Omental fat pad (tissue), 4 donors: ENCODE data around the gene ERC2. TPM values are rescaled to one million over a fixed set of nuclear protein-coding genes. Genes with fewer than 3 reads are reported as not detected.

Source experiments
- ATAC-seq: fragments of 150-250 bp; one replicate; pipeline ENCODE4 v1.9.1; 2016; ENCODE audit warnings: mild to moderate bottlenecking, moderate library complexity; ENCODE audit not compliant: low FRiP score
- DNase-seq: peaks from one replicate; pipeline ENCODE4 v3.0.0-alpha.2; 2019; ENCODE audit warnings: low spot score
- CTCF ChIP-seq, 3 donors: fragments of 450-650 bp; IDR thresholded peaks; one replicate each; pipeline ENCODE4 v1.5.1; 2016 to 2017; ENCODE audit warnings: antibody characterized with exemption in 3 of 3, mild to moderate bottlenecking in 3 of 3, moderate library complexity in 2 of 3
- total RNA-seq, 4 donors: library from RNA; depleted of rRNA; stranded (reverse); fragments of >200 nt; gene quantifications; one replicate each; pipeline ENCODE4 v1.1.0, GENCODE V29; 2016

ERC2 gene
- total RNA-seq, 4 donors from 2014 or later, result 0.75 to 4.2 (median 2.3) TPM; not detected in 1

- no peak for TF ChIP-seq CTCF (IDR thresholded peaks at IDR 0.05)
- no peak for ATAC-seq
Measured at GRCh38 chr3:56219894-56220805, 248.1 kb downstream of the ERC2 start.

GRCh38 chr3:56209982-56210751, 258.1 kb downstream of the ERC2 start:
- no peak for TF ChIP-seq CTCF (IDR thresholded peaks at IDR 0.05)
- DNase-seq, result no peak
- no peak for ATAC-seq

More at GRCh38 chr3:56219894-56220805, 248.1 kb downstream of the ERC2 start:
- no peak for DNase-seq

- DNase-seq (no peak), ATAC-seq (no peak)
- TF ChIP-seq CTCF (IDR thresholded peaks at IDR 0.05), result no peak
Measured at GRCh38 chr3:56207922-56208321, 260.3 kb downstream of the ERC2 start.

DNA sequence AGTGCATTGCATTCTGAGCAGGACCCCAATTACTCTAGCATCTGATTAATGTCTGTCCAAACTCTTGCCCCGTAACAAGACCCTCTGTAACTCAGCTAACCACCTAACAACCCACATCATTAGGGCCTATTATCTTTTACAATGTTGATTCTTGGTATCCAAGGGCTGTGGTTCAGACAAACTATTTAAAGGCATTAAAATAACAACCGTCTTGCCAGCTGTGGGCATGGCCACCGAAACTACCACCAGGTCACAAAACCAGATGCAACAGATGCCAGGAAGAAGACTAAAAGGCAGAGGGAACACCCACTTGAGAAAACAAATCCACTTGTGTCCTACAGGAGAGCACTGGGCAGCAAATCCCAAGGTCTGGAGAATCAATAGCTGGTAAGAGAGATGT, 262.9 kb downstream of the ERC2 start:
- DNase-seq (no peak), ATAC-seq (no peak)
- no peak for TF ChIP-seq CTCF (IDR thresholded peaks at IDR 0.05)

DNA sequence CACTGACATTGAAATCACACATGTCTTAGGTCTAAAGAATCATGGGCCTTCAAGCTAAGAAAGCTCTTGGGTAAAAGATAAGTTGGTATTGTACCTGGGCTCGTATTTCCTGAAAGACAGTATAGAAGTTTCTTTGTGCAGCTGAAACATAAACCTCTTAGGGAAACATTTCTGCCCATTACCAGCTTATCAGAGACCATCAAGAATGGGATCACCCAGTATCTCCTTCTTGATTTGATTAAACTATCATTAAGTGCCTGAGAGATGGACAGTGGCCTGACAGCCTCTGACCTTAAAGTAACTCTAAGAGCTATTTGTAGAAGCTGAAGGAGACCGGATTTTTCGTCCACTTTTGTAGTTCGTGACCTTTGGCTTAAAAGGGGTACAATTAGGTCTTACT, 265.3 kb downstream of the ERC2 start:
- TF ChIP-seq CTCF (IDR thresholded peaks at IDR 0.05), result no peak
- no peak for DNase-seq
- ATAC-seq, result no peak

GRCh38 chr3:56201407-56201806, 266.9 kb downstream of the ERC2 start:
- DNase-seq (no peak), ATAC-seq (no peak)
- no peak for TF ChIP-seq CTCF (IDR thresholded peaks at IDR 0.05)
